Urinary bladder (tissue), 4 donors: ENCODE data around the gene F2RL2. TPM values are rescaled to one million over a fixed set of nuclear protein-coding genes. Genes with fewer than 3 reads are reported as not detected.
"Not testable (repeated sequence)": the region's sequence is repeated elsewhere in the genome, so short reads cannot be mapped to it uniquely, and the experiment has no call there.

Experiments
- DNase-seq: peaks from one replicate; pipeline ENCODE4 v3.0.0-alpha.2; 2015; ENCODE audit errors: extremely low spot score
- H3K27ac ChIP-seq: one replicate; pipeline ENCODE4 v1.5.1; 2013; ENCODE audit warnings: low read depth, mild to moderate bottlenecking, moderate library complexity
- H3K36me3 ChIP-seq: one replicate; pipeline ENCODE4 v1.6.1; 2013; ENCODE audit warnings: mild to moderate bottlenecking, moderate library complexity; ENCODE audit not compliant: insufficient read depth
- H3K4me1 ChIP-seq: one replicate; pipeline ENCODE4 v1.6.1; 2013; ENCODE audit warnings: mild to moderate bottlenecking, moderate library complexity; ENCODE audit not compliant: insufficient read depth
- H3K4me3 ChIP-seq: one replicate; pipeline ENCODE4 v1.5.1; 2013; ENCODE audit warnings: low read depth, low read length
- WGBS: extraction: QIAGEN DNeasy Blood & Tissue Kit; methylation state at CpG from one replicate; pipeline ENCODE4 v1.1.7; 2013; 5-methylcytosine and 5-hydroxymethylcytosine counted together
- polyA plus RNA-seq: library from polyadenylated mRNA; stranded (reverse); fragments of 200-250 nt; gene quantifications from one replicate; pipeline ENCODE4 v1.2.3, GENCODE V29; 2013
- total RNA-seq: library from RNA; depleted of rRNA; stranded (reverse); fragments of >200 nt; gene quantifications from one replicate; pipeline ENCODE4 v1.2.3, GENCODE V29; 2014
- donor health status: healthy with polysubstance abuse.
- donor health status: healthy.

F2RL2 gene
- total and polyA plus RNA-seq, 2 donors, result 1.1 to 2.1 TPM

GRCh38 chr5:76610196-76610595 lies 13.0 kb downstream of the F2RL2 start:
- Histone ChIP-seq H3K36me3 (no peaks in the 10 kb centered on the region), H3K4me1 (no peaks in the 10 kb centered on the region), H3K27ac (no peak overlapping the region), H3K4me3 (no peak overlapping the region)
- no peak for DNase-seq
- 92% methylated on average over 1 of the region's 1 CpG for WGBS

- Histone ChIP-seq H3K4me3 (no peak overlapping the region), H3K4me1 (no peaks in the 10 kb centered on the region), H3K27ac (no peak overlapping the region), H3K36me3 (no peaks in the 10 kb centered on the region)
- no peak for DNase-seq
- WGBS, result 48% methylated on average over 4 of the region's 4 CpGs
These were observed 14.4 kb downstream of the F2RL2 start for GRCh38 chr5:76608833-76609232.

- WGBS, result 24% methylated on average over 9 of the region's 9 CpGs
- Histone ChIP-seq H3K4me1 (no peaks in the 10 kb centered on the region), H3K36me3 (no peaks in the 10 kb centered on the region), H3K4me3 (no peak overlapping the region), H3K27ac (no peak overlapping the region)
- peak; percentile 28 for DNase-seq
These were observed 15.8 kb downstream of the F2RL2 start for GRCh38 chr5:76607353-76607871.

GRCh38 chr5:76606701-76607100 lies 16.5 kb downstream of the F2RL2 start:
- no peak for DNase-seq
- Histone ChIP-seq H3K36me3 (no peaks in the 10 kb centered on the region), H3K4me1 (no peaks in the 10 kb centered on the region), H3K27ac (no peak overlapping the region), H3K4me3 (no peak overlapping the region)
- 73% methylated on average over 2 of the region's 2 CpGs for WGBS

GRCh38 chr5:76604838-76605237 lies 18.4 kb downstream of the F2RL2 start:
- Histone ChIP-seq H3K4me3 (no peak overlapping the region), H3K27ac (no peak overlapping the region), H3K4me1 (no peaks in the 10 kb centered on the region), H3K36me3 (no peaks in the 10 kb centered on the region)
- no peak for DNase-seq
- WGBS, result 71% methylated on average over 2 of the region's 2 CpGs

- DNase-seq, H3K4me3 ChIP-seq, H3K4me1 ChIP-seq, H3K36me3 ChIP-seq, H3K27ac ChIP-seq: not testable (repeated sequence)
- WGBS, result 78% methylated on average over 1 of the region's 1 CpG
These were observed 19.2 kb downstream of the F2RL2 start for GRCh38 chr5:76603991-76604390.

- no peak for DNase-seq
- no peaks in the 10 kb centered on the region for H3K36me3 ChIP-seq
- H3K4me1 ChIP-seq, result no peaks in the 10 kb centered on the region
- 79% methylated on average over 2 of the region's 2 CpGs for WGBS
- no peak overlapping the region for H3K4me3 ChIP-seq
- no peak overlapping the region for H3K27ac ChIP-seq
These were observed 21.0 kb downstream of the F2RL2 start for GRCh38 chr5:76602094-76602726.

- DNase-seq, result no peak
- Histone ChIP-seq H3K4me1 (no peaks in the 10 kb centered on the region), H3K27ac (no peak overlapping the region), H3K36me3 (no peaks in the 10 kb centered on the region), H3K4me3 (no peak overlapping the region)
- 20% methylated on average over 3 of the region's 3 CpGs for WGBS
These were observed 21.7 kb downstream of the F2RL2 start for GRCh38 chr5:76601470-76601869.

GRCh38 chr5:76600716-76601115 lies 22.5 kb downstream of the F2RL2 start:
- DNase-seq, result no peak
- 61% methylated on average over 4 of the region's 4 CpGs for WGBS
- Histone ChIP-seq H3K4me1 (no peaks in the 10 kb centered on the region), H3K36me3 (no peaks in the 10 kb centered on the region), H3K27ac (no peak overlapping the region), H3K4me3 (no peak overlapping the region)

- WGBS, result 88% methylated on average over 2 of the region's 2 CpGs
- no peak for DNase-seq
- Histone ChIP-seq H3K36me3 (no peaks in the 10 kb centered on the region), H3K4me1 (no peaks in the 10 kb centered on the region), H3K4me3 (no peak overlapping the region), H3K27ac (no peak overlapping the region)
These were observed 24.7 kb downstream of the F2RL2 start for GRCh38 chr5:76598531-76598930.

- H3K4me1 ChIP-seq, result no peaks in the 10 kb centered on the region
- WGBS, result 82% methylated on average over 3 of the region's 3 CpGs
- no peak overlapping the region for H3K27ac ChIP-seq
- no peak for DNase-seq
- H3K36me3 ChIP-seq, result no peaks in the 10 kb centered on the region
- H3K4me3 ChIP-seq, result no peak overlapping the region
These were observed 27.3 kb downstream of the F2RL2 start for GRCh38 chr5:76595755-76596481.

GRCh38 chr5:76594107-76594506 lies 29.1 kb downstream of the F2RL2 start:
- no peak overlapping the region for H3K27ac ChIP-seq
- no peaks in the 10 kb centered on the region for H3K4me1 ChIP-seq
- H3K36me3 ChIP-seq, result no peaks in the 10 kb centered on the region
- no peak overlapping the region for H3K4me3 ChIP-seq
- WGBS, result 77% methylated on average over 4 of the region's 4 CpGs
- DNase-seq, result no peak

GRCh38 chr5:76592692-76593091 lies 30.5 kb downstream of the F2RL2 start:
- no peak overlapping the region for H3K27ac ChIP-seq
- no peak for DNase-seq

GRCh38 chr5:76591366-76591765 lies 31.8 kb downstream of the F2RL2 start:
- Histone ChIP-seq H3K36me3 (no peaks in the 10 kb centered on the region), H3K4me3 (no peak overlapping the region), H3K27ac (no peak overlapping the region), H3K4me1 (no peaks in the 10 kb centered on the region)
- DNase-seq, result no peak
- WGBS, result 97% methylated on average over 3 of the region's 3 CpGs

More at GRCh38 chr5:76592692-76593091, 30.5 kb downstream of the F2RL2 start:
- no peak overlapping the region for H3K4me3 ChIP-seq
- 65% methylated on average over 3 of the region's 3 CpGs for WGBS
- no peaks in the 10 kb centered on the region for H3K4me1 ChIP-seq
- no peaks in the 10 kb centered on the region for H3K36me3 ChIP-seq
